CD8-positive, alpha-beta memory T cell (primary cell): ENCODE results near the gene LCN2. TPM values are rescaled to one million over a fixed set of nuclear protein-coding genes. Genes with fewer than 3 reads are reported as not detected.

Source experiments
- CTCF ChIA-PET: fragments of 350-600 bp; sonication (Branson Sonifier 250); formaldehyde crosslinking; loops from one replicate; lab custom pipeline; 2021; ENCODE audit warnings: antibody characterized with exemption; lab: Charles Lee
- POLR2A ChIA-PET: fragments of 350-600 bp; sonication (Branson Sonifier 250); formaldehyde crosslinking; loops from one replicate; lab custom pipeline; 2021; ENCODE audit warnings: antibody characterized with exemption; lab: Charles Lee
- DNase-seq, 5 donors: peaks; one replicate each; pipeline versions ENCODE4 v3.0.0 to v3.0.0-alpha.2; 2020 to 2022; ENCODE audit warnings: mixed read lengths in 1 of 5
- H3K27ac ChIP-seq: one replicate; pipeline ENCODE4 v1.7.0; 2013; ENCODE audit warnings: low read depth, mild to moderate bottlenecking, low read length, moderate library complexity
- H3K27me3 ChIP-seq: 2 replicates; pipeline ENCODE4 v1.7.0; 2013; ENCODE audit warnings: low read length, mild to moderate bottlenecking; ENCODE audit not compliant: insufficient read depth, poor library complexity, severe bottlenecking
- H3K36me3 ChIP-seq: 2 replicates; pipeline ENCODE4 v1.7.0; 2013; ENCODE audit warnings: mild to moderate bottlenecking, low read length, moderate library complexity; ENCODE audit not compliant: insufficient read depth
- H3K4me1 ChIP-seq: 2 replicates; pipeline ENCODE4 v1.7.0; 2013; ENCODE audit warnings: mild to moderate bottlenecking, low read length, moderate library complexity; ENCODE audit not compliant: insufficient read depth
- H3K4me3 ChIP-seq: 2 replicates; pipeline ENCODE4 v1.7.0; 2013; ENCODE audit warnings: mild to moderate bottlenecking, low read length
- H3K9me3 ChIP-seq: 2 replicates; pipeline ENCODE4 v1.7.0; 2013; ENCODE audit warnings: mild to moderate bottlenecking, low read length
- H3K27ac Mint-ChIP-seq, 8 donors: one replicate each; pipeline ENCODE4 v1.8.0; 2020 to 2021; ENCODE audit warnings: mixed read lengths in 8 of 8, mild to moderate bottlenecking in 6 of 8, inconsistent platforms in 3 of 8, moderate library complexity in 3 of 8
- H3K27me3 Mint-ChIP-seq, 2 donors: one replicate each; pipeline ENCODE4 v1.8.0; 2020 to 2021; ENCODE audit warnings: mixed read lengths in 2 of 2, mild to moderate bottlenecking in 1 of 2, moderate library complexity in 1 of 2
- H3K36me3 Mint-ChIP-seq, 3 donors: one replicate each; pipeline ENCODE4 v1.8.0; 2020 to 2021; ENCODE audit warnings: mixed read lengths in 3 of 3, inconsistent platforms in 1 of 3, mild to moderate bottlenecking in 1 of 3
- H3K4me1 Mint-ChIP-seq, 3 donors: one replicate each; pipeline ENCODE4 v1.8.0; 2020 to 2021; ENCODE audit warnings: mixed read lengths in 3 of 3, inconsistent platforms in 1 of 3, mild to moderate bottlenecking in 1 of 3
- H3K4me3 Mint-ChIP-seq, 7 donors: one replicate each; pipeline ENCODE4 v1.8.0; 2020 to 2021; ENCODE audit warnings: mixed read lengths in 7 of 7, mild to moderate bottlenecking in 6 of 7, moderate library complexity in 4 of 7, inconsistent platforms in 2 of 7
- H3K9me3 Mint-ChIP-seq, 5 donors: one replicate each; pipeline ENCODE4 v1.8.0; 2020 to 2022; ENCODE audit warnings: mixed read lengths in 5 of 5, mild to moderate bottlenecking in 3 of 5, moderate library complexity in 2 of 5, inconsistent platforms in 1 of 5
- polyA plus RNA-seq: library from polyadenylated mRNA; unstranded; fragments of 300-500 nt; fragmentation: Illumina TruSeq; gene quantifications from one replicate; pipeline ENCODE4 v1.2.3, GENCODE V29; 2021
- total RNA-seq, 2 experiments: library from RNA; stranded (reverse); gene quantifications; one replicate each; pipeline ENCODE4 v1.2.3, GENCODE V29; 2021

LCN2 gene
- total and polyA plus RNA-seq, 3 experiments from 2014 or later, result not detected

- no peaks in the 10 kb centered on the region for H3K9me3 ChIP-seq
- no peak overlapping the region for H3K27ac ChIP-seq
- H3K27me3 ChIP-seq, result no peaks in the 10 kb centered on the region
- ChIA-PET POLR2A (no interaction called here), CTCF (interaction anchor here (0.9 to 2.5 kb wide), 4 partner anchors 11 to 161 kb away, joined by 3 to 14 read pairs (median 6); no protein-coding TSS in a partner anchor)
- DNase-seq, result peak in 2 of 5 donors; percentile 29 to 43
- peaks cover 23 to 48% (median 24%) of the 10 kb centered on the region in 3 donors for H3K4me1 Mint-ChIP-seq
- H3K9me3 Mint-ChIP-seq, result no peaks in the 10 kb centered on the region
- peak overlapping the region in 2 of 7 donors; percentile 8 to 58 for H3K4me3 Mint-ChIP-seq
- H3K27ac Mint-ChIP-seq, result peak overlapping the region in 6 of 8 donors; percentile 29 to 94 (median 61)
- peaks cover 58% of the 10 kb centered on the region for H3K36me3 ChIP-seq
- H3K36me3 Mint-ChIP-seq, result peaks cover 3 to 83% (median 8%) of the 10 kb centered on the region in 3 donors
- peaks cover 47% of the 10 kb centered on the region for H3K4me1 ChIP-seq
- H3K4me3 ChIP-seq, result no peak overlapping the region
- H3K27me3 Mint-ChIP-seq, result no peaks in the 10 kb centered on the region
Observed at GRCh38 chr9:128103589-128103962, 45.7 kb upstream of the LCN2 start.

GRCh38 chr9:128104171-128104618 is 45.1 kb upstream of the LCN2 start:
- Mint-ChIP-seq H3K36me3 (peaks cover 3 to 87% (median 11%) of the 10 kb centered on the region in 3 donors), H3K27me3 (no peaks in the 10 kb centered on the region), H3K9me3 (no peaks in the 10 kb centered on the region), H3K27ac (peak overlapping the region in 3 of 8 donors; percentile 37 to 65 (median 59)), H3K4me3 (no peak overlapping the region), H3K4me1 (peaks cover 19 to 42% (median 20%) of the 10 kb centered on the region in 3 donors)
- ChIA-PET CTCF (interaction anchor here (1.4 to 2.5 kb wide), 4 partner anchors 12 to 162 kb away, joined by 3 to 14 read pairs (median 6); no protein-coding TSS in a partner anchor), POLR2A (no interaction called here)
- no peaks in the 10 kb centered on the region for H3K27me3 ChIP-seq
- no peak overlapping the region for H3K27ac ChIP-seq
- peaks cover 58% of the 10 kb centered on the region for H3K36me3 ChIP-seq
- no peak for DNase-seq
- H3K4me1 ChIP-seq, result peaks cover 41% of the 10 kb centered on the region
- no peaks in the 10 kb centered on the region for H3K9me3 ChIP-seq
- no peak overlapping the region for H3K4me3 ChIP-seq

- ChIA-PET POLR2A (interaction anchor here (0.7 kb wide), 1 partner anchor 317 kb away, joined by 3 read pairs; no protein-coding TSS in a partner anchor), CTCF (interaction anchor here (1.4 to 2.2 kb wide), 2 partner anchors 11 to 25 kb away, joined by 4 to 14 read pairs; no protein-coding TSS in a partner anchor)
- H3K9me3 Mint-ChIP-seq, result no peaks in the 10 kb centered on the region
- no peaks in the 10 kb centered on the region for H3K27me3 Mint-ChIP-seq
- Histone ChIP-seq H3K27me3 (no peaks in the 10 kb centered on the region), H3K4me3 (no peak overlapping the region), H3K4me1 (peaks cover 27% of the 10 kb centered on the region), H3K27ac (no peak overlapping the region), H3K36me3 (peaks cover 58% of the 10 kb centered on the region), H3K9me3 (no peaks in the 10 kb centered on the region)
- no peak for DNase-seq
- H3K4me3 Mint-ChIP-seq, result no peak overlapping the region
- no peak overlapping the region for H3K27ac Mint-ChIP-seq
- peaks cover 3 to 84% (median 11%) of the 10 kb centered on the region in 3 donors for H3K36me3 Mint-ChIP-seq
- peaks cover 15 to 32% (median 18%) of the 10 kb centered on the region in 3 donors for H3K4me1 Mint-ChIP-seq
Observed at GRCh38 chr9:128105538-128106175, 43.6 kb upstream of the LCN2 start.

GRCh38 chr9:128106181-128106939 is 42.9 kb upstream of the LCN2 start:
- H3K4me3 Mint-ChIP-seq, result no peak overlapping the region
- no peaks in the 10 kb centered on the region for H3K27me3 Mint-ChIP-seq
- Histone ChIP-seq H3K4me1 (peaks cover 27% of the 10 kb centered on the region), H3K9me3 (no peaks in the 10 kb centered on the region), H3K27ac (no peak overlapping the region), H3K27me3 (no peaks in the 10 kb centered on the region), H3K4me3 (no peak overlapping the region), H3K36me3 (peaks cover 52% of the 10 kb centered on the region)
- peak in 1 of 5 donors; percentile 37 for DNase-seq
- peak overlapping the region in 3 of 8 donors; percentile 8 to 70 (median 61) for H3K27ac Mint-ChIP-seq
- H3K9me3 Mint-ChIP-seq, result no peaks in the 10 kb centered on the region
- peaks cover 15 to 25% (median 17%) of the 10 kb centered on the region in 3 donors for H3K4me1 Mint-ChIP-seq
- ChIA-PET CTCF (interaction anchor here (3.8 kb wide), 1 partner anchor 11 kb away, joined by 13 read pairs; no protein-coding TSS in a partner anchor), POLR2A (no interaction called here)
- peaks cover 0 to 80% (median 9%) of the 10 kb centered on the region in 3 donors for H3K36me3 Mint-ChIP-seq

GRCh38 chr9:128106940-128107467 is 42.2 kb upstream of the LCN2 start:
- ChIA-PET CTCF (interaction anchor here (0.6 to 3.8 kb wide), 3 partner anchors 11 to 186 kb away, joined by 3 to 13 read pairs (median 3); no protein-coding TSS in a partner anchor), POLR2A (no interaction called here)
- H3K9me3 ChIP-seq, result no peaks in the 10 kb centered on the region
- peak overlapping the region in 1 of 8 donors; percentile 61 for H3K27ac Mint-ChIP-seq
- no peak overlapping the region for H3K4me3 ChIP-seq
- no peak for DNase-seq
- H3K36me3 ChIP-seq, result peaks cover 49% of the 10 kb centered on the region
- no peak overlapping the region for H3K4me3 Mint-ChIP-seq
- no peaks in the 10 kb centered on the region for H3K9me3 Mint-ChIP-seq
- no peaks in the 10 kb centered on the region for H3K27me3 Mint-ChIP-seq
- H3K27ac ChIP-seq, result no peak overlapping the region
- H3K27me3 ChIP-seq, result no peaks in the 10 kb centered on the region
- H3K4me1 Mint-ChIP-seq, result peaks cover 15 to 22% (median 17%) of the 10 kb centered on the region in 3 donors
- peaks cover 0 to 76% (median 7%) of the 10 kb centered on the region in 3 donors for H3K36me3 Mint-ChIP-seq
- peaks cover 27% of the 10 kb centered on the region for H3K4me1 ChIP-seq

- no peak for DNase-seq
- peaks cover 42% of the 10 kb centered on the region for H3K36me3 ChIP-seq
- Mint-ChIP-seq H3K4me1 (peaks cover 11 to 15% (median 14%) of the 10 kb centered on the region in 3 donors), H3K27ac (peak overlapping the region in 3 of 8 donors; percentile 8 to 58 (median 36)), H3K27me3 (no peaks in the 10 kb centered on the region), H3K36me3 (peaks cover 0 to 69% (median 4%) of the 10 kb centered on the region in 3 donors), H3K9me3 (no peaks in the 10 kb centered on the region), H3K4me3 (no peak overlapping the region)
- ChIA-PET CTCF (interaction anchor here (0.6 to 3.8 kb wide), 4 partner anchors 10 to 186 kb away, joined by 3 to 13 read pairs (median 4); no protein-coding TSS in a partner anchor), POLR2A (interaction anchor here (0.7 kb wide), 1 partner anchor 46 kb away, joined by 5 read pairs; no protein-coding TSS in a partner anchor)
- no peaks in the 10 kb centered on the region for H3K27me3 ChIP-seq
- no peak overlapping the region for H3K4me3 ChIP-seq
- H3K9me3 ChIP-seq, result no peaks in the 10 kb centered on the region
- H3K27ac ChIP-seq, result no peak overlapping the region
- H3K4me1 ChIP-seq, result peaks cover 26% of the 10 kb centered on the region
Observed at GRCh38 chr9:128107468-128108268, 41.6 kb upstream of the LCN2 start.
